Prostate gland (tissue), 2 donors: ENCODE measurements around the gene ALPP.

Experiments
- CTCF ChIP-seq, 4 experiments: fragments of 200-600 bp in 2 of 4; fragments of 450-650 bp in 2 of 4; sonication (generic) in 2 of 4; IDR thresholded peaks; 1 replicate in 3 of 4; 2 replicates in 1 of 4; pipeline ENCODE4 v1.5.1; 2016 to 2019; ENCODE audit warnings: antibody characterized with exemption in 4 of 4, mild to moderate bottlenecking in 2 of 4, moderate library complexity in 2 of 4
- POLR2A ChIP-seq: fragments of 450-650 bp; IDR thresholded peaks from one replicate; pipeline ENCODE4 v1.6.1; 2016; ENCODE audit warnings: antibody characterized with exemption, mild to moderate bottlenecking
- POLR2AphosphoS5 ChIP-seq: sonication (generic); formaldehyde crosslinking; IDR thresholded peaks from one replicate; pipeline ENCODE4 v1.6.1; 2017; ENCODE audit warnings: antibody characterized with exemption

GRCh38 chr2:232361646-232362045 is 16.9 kb upstream of the ALPP start:
- TF ChIP-seq CTCF (IDR thresholded peaks at IDR 0.05) (no peak), POLR2A (no peak), POLR2AphosphoS5 (no peak)
